Measurements from ENCODE around the gene NKAP.

DNA sequence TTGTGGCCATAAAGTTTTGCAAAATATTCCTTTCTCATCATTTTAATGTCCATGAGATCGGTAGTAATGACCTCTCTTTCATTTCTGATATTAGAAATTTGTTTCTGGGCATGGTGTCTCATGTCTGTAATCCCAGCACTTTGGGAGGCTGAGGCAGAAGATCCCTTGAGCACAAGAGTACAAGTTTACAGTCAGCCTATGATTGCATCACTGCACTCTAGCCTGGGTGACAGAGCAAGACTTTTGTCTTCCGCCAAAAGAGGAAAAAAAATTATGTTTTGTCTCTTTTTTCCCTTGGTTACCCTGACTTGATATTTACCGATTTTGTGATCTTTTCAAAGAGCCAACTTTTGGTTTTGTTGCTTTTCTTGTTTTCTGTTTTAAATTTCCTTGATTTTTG, 10.8 kb upstream of the NKAP start:
- TF ChIP-seq, protein P1, sequence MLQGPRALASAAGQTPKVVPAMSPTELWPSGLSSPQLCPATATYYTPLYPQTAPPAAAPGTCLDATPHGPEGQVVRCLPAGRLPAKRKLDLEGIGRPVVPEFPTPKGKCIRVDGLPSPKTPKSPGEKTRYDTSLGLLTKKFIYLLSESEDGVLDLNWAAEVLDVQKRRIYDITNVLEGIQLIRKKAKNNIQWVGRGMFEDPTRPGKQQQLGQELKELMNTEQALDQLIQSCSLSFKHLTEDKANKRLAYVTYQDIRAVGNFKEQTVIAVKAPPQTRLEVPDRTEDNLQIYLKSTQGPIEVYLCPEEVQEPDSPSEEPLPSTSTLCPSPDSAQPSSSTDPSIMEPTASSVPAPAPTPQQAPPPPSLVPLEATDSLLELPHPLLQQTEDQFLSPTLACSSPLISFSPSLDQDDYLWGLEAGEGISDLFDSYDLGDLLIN (CRISPR knock-in tag; IDR thresholded peaks at IDR 0.05; ENCODE audit: borderline replicate concordance) = no peak
- TF ChIP-seq, protein P2, sequence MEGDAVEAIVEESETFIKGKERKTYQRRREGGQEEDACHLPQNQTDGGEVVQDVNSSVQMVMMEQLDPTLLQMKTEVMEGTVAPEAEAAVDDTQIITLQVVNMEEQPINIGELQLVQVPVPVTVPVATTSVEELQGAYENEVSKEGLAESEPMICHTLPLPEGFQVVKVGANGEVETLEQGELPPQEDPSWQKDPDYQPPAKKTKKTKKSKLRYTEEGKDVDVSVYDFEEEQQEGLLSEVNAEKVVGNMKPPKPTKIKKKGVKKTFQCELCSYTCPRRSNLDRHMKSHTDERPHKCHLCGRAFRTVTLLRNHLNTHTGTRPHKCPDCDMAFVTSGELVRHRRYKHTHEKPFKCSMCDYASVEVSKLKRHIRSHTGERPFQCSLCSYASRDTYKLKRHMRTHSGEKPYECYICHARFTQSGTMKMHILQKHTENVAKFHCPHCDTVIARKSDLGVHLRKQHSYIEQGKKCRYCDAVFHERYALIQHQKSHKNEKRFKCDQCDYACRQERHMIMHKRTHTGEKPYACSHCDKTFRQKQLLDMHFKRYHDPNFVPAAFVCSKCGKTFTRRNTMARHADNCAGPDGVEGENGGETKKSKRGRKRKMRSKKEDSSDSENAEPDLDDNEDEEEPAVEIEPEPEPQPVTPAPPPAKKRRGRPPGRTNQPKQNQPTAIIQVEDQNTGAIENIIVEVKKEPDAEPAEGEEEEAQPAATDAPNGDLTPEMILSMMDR (CRISPR knock-in tag; IDR thresholded peaks at IDR 0.05) = no peak
- TF ChIP-seq ZNF816 (CRISPR knock-in tag; IDR thresholded peaks at IDR 0.05; ENCODE audit: borderline replicate concordance) (no peak), TEAD2 (CRISPR knock-in tag; IDR thresholded peaks at IDR 0.05) (no peak), ZBTB7B (CRISPR knock-in tag; IDR thresholded peaks at IDR 0.05) (no peak)
- TF ChIP-seq, protein P3, sequence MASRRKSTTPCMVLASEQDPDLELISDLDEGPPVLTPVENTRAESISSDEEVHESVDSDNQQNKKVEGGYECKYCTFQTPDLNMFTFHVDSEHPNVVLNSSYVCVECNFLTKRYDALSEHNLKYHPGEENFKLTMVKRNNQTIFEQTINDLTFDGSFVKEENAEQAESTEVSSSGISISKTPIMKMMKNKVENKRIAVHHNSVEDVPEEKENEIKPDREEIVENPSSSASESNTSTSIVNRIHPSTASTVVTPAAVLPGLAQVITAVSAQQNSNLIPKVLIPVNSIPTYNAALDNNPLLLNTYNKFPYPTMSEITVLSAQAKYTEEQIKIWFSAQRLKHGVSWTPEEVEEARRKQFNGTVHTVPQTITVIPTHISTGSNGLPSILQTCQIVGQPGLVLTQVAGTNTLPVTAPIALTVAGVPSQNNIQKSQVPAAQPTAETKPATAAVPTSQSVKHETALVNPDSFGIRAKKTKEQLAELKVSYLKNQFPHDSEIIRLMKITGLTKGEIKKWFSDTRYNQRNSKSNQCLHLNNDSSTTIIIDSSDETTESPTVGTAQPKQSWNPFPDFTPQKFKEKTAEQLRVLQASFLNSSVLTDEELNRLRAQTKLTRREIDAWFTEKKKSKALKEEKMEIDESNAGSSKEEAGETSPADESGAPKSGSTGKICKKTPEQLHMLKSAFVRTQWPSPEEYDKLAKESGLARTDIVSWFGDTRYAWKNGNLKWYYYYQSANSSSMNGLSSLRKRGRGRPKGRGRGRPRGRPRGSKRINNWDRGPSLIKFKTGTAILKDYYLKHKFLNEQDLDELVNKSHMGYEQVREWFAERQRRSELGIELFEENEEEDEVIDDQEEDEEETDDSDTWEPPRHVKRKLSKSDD (CRISPR knock-in tag; IDR thresholded peaks at IDR 0.05; ENCODE audit: low read depth) = no peak
- TF ChIP-seq, protein P4, sequence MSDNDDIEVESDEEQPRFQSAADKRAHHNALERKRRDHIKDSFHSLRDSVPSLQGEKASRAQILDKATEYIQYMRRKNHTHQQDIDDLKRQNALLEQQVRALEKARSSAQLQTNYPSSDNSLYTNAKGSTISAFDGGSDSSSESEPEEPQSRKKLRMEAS (IDR thresholded peaks at IDR 0.05) = no peak

All from HepG2 (cell line).